Mucosa of gallbladder (tissue), 1 donor: ENCODE data around the gene ALDH1B1. TPM values are rescaled to one million over a fixed set of nuclear protein-coding genes. Genes with fewer than 3 reads are reported as not detected.

Experiments
- DNase-seq: peaks from one replicate; pipeline ENCODE4 v3.0.0-alpha.2; 2020; ENCODE audit warnings: low spot score
- total RNA-seq: library from RNA; stranded (reverse); gene quantifications from one replicate; pipeline ENCODE4 v1.2.1, GENCODE V29; 2021
- donor health status: DM: no; HTN: no; CAD: no.

Gene ALDH1B1
- total RNA-seq, 1 donor from 2014 or later = 146 TPM

DNA sequence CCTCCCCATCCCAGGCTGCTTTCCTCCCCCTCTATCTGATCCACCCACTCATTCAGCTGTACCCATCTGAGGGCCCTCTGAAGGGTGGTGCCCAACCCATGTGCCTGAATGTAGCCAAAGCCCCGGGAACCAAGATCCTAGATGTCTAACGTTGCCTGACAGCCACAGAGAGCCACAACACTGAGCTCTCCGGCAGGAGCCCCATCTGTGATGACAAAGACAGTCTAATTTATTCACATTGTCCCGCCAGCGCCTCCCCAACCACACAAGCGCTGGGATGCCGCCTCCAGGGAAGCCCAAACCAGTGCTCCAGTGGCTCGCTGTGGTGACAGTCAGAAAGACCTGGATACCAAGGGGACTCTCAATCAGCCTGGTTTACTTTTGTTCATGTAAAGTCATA, 23.4 kb downstream of the ALDH1B1 start:
- no peak for DNase-seq

DNA sequence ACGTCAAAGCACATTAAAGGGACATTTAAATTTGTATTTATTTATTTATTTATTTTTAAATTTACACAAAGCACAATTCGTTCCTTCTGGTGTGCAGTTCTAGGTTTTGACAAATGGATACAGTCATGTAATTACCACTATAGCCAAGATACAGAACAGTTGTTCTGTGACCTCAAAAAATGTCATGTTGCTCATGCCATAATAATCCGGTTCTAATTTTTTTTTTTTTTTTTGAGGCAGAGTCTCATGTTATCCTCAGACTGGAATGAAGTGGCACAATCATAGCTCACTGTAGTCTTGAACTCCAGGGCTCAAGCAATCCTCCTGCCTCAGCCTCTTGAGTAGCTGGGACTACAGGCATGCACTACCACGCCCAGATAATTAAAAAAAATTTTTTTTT, 24.0 kb downstream of the ALDH1B1 start:
- no peak for DNase-seq

DNA sequence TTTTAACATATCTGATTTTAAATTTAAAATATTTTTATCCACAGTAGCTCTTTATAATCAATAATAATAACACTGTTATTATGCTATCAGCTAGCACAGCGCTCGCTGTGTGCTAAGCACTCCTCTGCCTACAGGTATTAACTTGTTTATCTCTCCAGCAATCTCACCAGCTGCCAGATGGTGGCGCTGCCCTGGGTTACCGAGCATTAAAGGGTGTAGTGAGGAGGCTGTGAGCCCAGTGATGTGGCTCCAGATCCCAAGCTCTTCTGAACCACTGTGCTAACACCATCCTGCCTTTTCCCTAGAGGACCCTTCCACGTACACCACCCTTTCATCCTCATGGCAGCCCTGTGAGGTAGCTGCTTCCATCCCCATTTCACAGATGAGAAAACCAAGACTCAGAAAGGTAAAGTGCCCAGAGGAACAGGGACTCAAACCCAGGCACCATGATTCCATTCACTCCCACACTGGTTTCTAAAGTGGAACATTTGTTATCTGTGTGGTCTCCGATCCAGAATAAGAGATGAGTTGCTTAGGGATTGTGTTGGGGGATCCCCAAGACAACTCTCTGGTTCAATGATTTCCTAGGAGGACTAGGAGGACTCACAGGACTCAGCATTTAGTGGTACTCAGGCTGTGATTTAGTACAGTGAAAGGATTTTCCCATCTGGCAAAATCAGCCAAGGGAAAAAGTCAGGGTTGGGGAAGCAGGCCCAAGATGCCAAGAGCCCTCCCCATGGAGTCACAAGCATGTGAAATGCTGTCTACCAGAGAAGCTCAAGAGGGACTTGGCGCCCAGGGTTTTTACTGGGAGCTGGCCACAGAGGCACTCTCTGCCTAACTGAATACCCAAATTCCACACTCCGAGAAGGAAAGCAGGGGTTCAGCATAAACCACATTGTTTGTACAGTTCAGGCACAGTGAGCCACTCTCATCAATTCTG, 24.8 kb downstream of the ALDH1B1 start:
- peak; percentile 28 for DNase-seq

DNA sequence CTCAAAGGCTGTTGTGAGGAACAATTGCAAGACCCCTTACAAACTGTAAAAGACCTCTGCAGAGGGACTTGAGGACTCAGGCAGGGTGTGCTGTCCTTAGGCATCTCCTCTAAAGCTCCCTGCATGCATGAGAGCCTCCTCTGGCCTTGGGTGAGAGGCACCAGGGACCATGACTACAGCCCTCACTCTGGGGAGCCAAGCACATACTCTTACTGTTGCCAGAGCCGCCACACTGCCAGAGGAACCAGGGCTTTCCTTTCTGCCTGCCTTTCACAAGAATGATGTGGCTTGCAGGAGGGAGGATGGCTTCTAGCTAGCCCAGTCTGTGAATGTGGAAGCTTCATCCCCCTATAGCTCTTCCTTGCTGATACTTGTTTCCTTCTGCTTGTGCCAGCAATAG, 25.9 kb downstream of the ALDH1B1 start:
- DNase-seq = no peak

DNA sequence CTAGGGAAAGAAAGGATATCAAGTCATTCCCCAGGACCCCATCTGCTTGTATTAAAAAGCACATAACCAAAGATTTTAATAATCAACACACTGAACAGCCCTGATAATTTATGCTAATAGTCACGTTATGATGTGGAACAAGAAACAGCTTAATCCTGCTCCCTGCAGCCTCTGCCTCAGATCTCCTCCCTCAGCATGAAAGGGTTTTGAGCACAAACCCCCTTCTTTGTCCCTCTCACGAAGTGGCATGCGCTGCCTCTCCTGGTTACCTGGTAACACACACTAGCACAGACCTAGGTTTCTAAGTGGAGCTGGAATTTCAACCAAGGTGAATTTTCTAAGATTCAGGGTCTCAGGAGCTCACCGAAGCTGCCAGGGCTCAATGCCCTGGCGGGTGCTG, 26.7 kb downstream of the ALDH1B1 start:
- no peak for DNase-seq

DNA sequence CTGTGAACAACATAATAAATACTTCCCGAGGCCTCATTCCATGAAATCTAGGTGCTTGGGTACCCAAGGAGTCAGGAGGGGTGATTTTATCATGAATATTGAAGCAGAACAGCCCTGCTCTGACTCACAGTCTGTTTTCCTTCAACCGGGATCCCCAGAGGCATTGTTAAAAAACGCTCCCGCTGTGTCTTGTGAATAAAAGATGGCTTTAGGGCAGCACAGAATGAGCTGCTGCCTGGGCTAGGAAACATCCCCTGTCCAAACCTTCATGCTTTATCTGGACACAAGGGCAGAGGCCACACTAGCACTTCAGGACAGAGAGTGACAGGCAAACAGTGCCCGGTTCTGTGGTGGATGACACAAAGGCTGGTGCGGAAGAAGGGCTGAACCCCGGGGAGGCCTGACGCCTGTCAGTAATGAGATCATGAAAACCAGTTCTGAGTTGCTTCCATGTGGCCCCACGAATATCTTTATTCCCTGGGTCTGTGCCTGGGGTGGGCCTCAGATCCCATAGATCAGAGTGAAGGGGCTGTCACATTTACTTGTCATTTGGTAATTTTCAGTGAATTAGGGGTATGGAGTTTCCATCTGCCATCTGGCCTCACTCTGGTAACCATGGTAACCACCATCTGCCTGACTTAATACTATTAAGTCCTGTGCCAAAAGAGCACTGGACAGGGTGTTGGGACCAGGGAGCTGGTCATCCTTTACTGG, 29.2 kb downstream of the ALDH1B1 start:
- DNase-seq = no peak

DNA sequence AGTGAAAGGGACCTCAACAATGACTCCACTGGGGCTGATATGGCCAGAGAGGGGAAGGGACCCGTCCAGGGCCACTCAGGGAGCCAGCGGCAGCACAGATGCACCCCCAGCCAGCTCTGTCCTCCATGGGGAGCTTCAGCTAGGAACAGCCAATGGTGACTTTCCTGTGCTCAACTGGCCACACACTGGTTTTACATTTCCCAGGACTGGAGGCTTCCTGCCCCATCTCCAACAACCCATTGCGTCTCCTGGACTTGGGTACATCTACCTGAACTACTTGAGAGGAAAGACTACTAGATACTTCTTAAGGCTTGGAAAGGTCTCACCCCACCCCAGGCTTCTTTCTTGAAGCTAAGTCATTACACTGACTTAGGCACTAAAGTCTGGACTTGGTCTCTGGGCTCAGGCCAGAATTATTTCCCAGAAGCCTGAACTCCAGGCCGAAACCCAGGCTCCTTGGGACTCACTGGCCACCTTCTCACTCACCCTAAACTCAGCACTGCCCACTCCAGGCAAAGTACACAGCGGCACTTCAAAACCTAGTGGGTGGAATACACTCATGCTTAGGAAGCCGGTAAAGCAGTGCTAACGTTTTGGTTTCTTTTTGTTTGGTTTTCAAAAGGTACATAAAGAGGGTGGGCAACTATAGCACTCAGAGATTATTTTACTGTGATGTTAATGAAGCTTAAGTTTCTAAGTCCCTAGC, 30.2 kb downstream of the ALDH1B1 start:
- no peak for DNase-seq

DNA sequence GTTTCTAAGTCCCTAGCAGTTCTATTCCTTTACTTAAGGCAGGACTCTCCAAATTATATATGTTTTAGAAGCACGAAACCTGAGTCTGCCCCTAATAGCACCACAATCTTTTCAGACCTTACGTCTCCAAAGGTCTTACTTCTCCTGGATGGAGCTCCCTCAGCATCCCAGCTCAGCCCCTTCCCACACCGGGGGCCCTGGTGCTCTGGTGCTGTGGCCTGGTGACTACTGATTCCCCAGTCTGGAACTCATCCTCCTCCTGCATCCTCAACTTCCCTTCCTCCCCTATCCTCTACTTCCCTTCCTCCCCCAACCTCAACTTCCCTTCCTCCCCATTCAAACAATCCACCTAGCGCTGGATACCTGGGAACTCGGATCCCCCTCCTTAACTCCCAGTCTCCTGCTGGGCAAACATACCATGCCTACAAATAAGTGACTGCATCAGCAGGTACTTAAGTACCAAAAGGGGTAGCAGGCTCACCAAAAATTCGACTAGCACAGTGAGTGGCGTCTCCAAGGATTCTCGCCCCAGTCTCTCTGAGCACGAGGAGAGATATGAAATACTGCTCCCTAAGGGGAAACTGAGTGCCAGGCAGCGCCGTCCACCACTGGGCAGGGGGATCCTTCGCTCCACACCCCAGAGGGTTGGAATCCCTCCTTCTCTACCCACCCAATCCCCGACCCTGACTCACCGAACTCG, 30.9 kb downstream of the ALDH1B1 start:
- no peak for DNase-seq

DNA sequence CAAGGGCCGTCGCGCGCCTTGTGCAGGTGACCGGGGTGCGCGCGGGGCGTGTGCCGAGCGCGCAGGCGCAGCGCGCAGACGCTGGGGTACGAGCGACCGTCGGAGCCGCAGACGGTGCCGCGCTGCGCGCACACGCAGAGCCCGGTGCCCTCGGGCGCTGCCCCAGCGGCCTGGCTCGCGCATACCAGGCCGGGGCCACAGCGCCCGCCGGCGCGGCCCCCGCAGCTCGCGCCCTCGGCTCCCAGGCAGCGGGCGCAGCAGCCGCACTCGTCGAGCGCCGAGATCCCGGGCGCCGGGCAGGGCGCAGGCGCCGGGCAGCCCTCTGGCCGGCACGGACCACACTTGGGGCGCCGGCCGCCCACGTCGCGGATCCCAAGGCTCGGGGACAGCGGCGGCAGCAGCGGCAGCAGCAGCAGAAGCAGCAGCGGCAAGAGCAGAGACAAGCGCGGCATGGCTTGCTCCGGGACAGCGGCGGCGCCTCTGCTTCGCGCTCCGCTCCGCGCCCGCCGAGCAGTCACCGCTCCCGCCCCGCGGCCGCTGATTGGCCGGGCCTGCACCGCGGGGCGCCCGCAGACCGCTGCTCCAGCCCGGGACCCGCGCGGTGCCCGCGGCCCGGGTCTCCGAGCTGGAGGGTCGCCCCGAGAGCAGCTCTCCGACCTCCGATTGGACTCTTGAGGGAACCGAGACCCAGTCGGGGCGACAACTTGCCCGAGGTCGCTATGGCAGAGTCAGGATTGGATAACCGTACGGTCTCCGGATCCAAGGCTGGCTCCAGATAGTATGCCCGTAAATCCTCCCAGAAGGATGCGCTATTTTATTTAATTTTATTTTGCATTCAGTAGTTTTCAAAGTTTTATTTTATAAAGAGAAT, 31.7 kb downstream of the ALDH1B1 start, which contains the start of gene IGFBPL1:
TSS of gene IGFBPL1 (minus strand) at position 482 of the 871 bp plus-strand sequence. CDS start at position 452, 30 bp downstream.
- DNase-seq = no peak

DNA sequence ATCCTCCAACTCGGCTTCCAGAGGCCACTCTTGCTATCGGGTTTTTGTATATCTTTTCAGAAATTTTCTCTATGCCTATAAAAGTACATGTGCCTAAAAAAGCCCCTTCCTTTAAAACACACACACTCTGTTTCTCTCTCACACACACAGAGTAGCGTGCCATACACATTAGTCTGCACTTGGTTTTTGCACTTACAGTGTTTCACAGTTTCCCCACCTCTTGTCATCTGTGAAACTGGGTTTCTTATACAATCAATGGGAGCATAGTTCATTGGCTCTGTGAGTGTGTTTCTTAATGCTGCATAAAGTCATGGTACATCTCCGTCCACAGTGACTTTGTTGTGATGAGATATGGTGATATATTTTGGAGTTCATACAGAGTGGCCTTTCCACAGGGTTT, 32.4 kb downstream of the ALDH1B1 start:
- no peak for DNase-seq

DNA sequence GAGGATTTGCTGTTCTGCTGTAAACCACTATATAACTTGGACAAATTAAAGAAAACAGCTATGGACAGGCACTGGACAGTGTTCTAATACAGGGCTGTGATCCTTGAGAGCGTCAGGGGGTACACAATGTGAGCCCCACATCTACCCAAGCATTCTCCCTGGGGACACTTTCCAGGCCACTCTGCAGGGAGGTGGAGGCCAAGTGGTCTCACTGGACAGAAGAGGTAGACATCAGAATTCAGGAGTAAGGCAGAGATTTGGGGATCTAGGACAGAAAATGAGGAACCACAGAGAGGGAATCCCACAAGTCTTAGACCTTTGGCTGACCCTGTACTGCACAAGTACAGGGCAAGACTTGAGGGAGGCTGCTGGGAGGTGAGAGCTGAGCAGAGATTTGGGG, 35.6 kb downstream of the ALDH1B1 start:
- no peak for DNase-seq

DNA sequence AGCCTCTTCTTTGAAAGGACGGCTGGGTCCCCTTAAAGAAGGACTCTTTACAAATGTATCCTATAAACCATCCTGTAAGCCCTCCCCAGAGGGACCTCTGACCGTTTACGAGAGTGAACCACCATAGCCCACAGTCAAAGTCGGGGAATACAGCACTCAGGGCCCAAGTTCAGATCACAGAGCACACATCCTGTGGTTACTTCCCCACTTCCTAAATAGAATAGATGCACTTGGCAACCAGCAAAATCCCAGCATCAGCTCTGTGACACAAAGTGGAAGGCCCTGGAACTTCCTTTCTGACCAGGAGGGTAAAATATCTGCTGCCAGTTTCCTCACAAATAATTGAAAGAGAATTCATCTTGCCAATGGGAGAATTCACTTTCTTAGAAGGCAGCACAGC, 38.6 kb downstream of the ALDH1B1 start:
- no peak for DNase-seq

DNA sequence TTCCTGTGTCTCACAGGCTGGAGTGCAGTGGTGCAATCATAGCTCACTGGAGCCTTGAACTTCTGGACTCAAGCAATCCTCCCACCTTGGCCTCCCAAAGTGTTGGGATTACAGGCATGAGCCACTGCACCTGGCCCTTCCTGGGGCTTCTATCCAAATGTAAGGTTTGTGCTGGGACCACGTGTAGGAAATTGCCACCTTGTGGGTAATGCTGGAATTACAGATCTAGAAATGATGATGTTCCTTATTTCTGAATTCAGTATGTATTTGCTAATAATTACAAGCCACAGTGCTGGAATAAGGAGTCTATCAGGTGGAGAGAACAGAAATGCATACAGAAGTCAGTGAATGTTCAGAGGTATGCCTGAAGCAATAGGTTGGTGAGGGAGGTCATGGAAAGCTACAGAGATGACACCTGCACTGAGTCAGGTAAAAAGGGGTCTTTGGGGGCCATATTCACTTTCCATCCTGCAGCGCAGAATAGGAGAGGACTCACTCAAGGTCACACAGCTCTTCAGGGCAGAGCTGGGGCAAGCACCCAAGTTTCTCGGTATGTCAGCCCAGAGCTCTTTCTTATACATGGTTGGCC, 40.5 kb downstream of the ALDH1B1 start:
- no peak for DNase-seq

DNA sequence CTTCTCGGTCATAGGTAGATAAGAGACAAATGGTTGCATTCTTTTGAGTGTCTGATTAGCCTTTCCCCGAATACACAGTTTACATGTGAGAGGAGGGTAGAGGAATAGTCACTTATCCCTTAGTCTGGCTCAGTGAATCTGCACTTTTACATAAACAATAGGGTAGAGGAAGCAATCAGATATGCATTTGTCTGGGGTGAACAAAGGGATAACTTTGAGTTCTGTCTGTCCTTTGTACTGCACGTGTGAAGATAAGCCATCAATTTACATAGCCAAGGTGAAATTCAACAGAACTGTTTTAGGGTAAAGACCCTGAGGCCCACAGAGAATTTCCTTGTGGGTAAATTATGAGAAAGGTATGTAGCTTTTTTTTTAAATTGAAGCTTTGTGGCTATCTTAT, 41.9 kb downstream of the ALDH1B1 start:
- DNase-seq = no peak

DNA sequence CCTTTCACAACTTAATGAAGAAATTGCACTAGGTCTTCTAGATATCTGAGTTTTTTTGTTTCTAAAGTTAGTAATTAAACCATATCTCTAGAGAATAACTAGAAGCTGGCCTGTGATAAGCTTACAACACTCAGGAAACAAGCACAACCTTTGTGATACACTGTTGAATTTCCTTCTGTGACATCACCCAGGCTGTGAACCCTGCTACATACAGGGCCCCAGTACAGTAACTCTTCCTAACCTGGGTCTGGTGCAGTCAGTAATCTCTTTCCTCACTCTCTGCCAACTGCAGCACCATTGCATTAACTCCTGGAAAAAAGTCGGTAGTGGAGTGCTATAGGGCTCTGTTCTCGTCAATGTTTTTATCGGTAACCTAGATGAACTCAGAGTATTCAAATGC, 42.4 kb downstream of the ALDH1B1 start:
- DNase-seq = peak; percentile 51

DNA sequence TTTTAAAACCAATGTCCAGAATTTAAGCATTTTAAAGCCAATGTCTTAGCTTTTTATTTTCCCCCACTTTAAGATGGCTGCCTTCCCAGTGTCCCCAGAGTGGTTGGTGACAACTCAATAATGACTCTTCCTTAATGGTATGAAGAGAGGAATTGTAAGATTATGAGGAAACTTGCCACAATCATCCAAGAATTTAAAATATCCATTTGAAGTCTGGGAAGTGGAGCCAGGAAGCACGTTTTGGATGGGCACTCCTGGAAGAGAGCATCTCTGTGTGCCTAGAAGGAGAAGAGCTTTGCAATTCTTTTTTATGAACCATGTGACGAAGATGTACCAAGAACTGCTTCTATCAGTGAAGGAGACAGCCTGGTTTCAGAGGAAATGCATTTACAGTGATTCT, 43.0 kb downstream of the ALDH1B1 start:
- no peak for DNase-seq

DNA sequence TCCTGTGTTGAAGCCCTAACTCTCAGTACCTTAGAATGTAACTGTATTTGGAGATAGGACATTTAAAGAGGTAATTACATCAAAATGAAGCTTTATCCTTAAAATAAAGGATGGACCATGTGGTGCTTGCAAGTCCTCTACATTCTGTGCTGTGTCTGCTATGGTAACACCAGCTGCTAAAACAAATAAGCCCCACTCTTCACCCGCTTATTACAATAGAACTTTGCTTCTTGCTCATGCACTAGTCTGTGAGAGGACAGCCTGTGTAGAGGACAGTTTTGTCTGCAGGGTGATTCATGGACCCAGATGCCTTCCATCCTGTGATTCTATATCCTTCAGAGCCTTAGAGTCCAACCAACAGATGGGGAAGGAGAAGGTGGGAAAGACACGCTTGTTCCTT, 44.2 kb downstream of the ALDH1B1 start:
- DNase-seq = no peak

DNA sequence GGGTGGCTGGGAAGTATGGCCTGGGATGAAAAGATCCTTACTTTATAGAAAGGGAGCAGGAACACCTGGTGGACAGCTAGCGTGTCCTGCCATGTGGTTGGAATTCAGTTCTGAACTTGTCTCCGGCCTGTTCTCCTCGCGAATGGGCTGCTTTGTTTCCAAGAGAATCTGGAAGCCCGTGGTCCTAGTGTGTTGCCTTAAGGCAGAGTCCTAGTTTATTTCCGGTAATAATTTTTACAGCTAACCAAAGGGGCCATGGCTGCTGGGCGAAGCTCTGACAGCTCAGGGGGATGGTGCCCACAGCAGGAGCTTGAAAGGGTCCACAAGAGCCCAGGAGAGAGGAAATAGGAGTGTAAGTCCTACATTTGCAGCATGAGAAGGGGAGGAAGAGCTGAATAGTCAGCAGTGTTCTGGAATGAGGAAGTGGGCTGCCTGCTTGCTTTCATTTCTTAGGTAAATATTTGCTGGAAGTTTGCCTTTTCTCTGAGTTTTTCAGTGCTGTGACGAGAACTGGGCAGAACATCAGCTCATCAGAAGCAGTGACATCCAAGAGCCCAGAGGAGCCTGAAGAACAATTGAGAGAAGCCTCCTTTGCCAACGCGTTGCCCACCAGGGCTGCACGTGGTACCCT, 44.8 kb downstream of the ALDH1B1 start:
- DNase-seq = peak; percentile 51

DNA sequence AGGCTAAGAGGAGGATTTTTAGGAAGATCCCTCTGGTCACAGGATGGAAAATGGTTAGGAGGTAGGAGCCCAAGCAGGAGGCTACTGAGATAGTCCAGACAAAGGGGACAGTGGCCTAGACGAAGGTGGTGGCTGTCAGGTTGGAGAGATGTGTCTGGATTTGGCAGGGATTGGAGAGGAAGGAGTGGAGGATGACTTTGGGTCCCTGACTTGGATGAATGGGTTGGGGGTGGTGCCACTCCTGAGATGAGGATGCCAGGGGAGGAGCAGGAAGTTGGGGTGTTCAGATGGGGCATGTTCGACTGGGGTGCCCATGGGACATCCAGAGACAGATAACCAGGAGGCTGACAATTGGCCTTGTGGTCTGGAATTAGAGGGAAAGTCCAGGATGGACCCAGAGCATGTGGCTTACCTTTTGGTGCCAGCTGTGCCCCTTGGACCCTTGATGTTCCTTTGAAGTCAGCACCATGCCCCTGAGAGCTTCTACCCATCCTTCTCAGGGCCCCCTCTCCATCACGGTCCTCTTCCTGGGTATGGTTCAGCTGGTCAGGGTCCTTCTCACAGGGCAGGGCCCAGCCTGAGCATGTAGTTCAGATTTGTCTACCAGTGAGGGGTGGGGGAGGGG, 46.9 kb downstream of the ALDH1B1 start:
- no peak for DNase-seq
